Measurements from ENCODE around the gene C19orf38.

C19orf38 gene, protein sequence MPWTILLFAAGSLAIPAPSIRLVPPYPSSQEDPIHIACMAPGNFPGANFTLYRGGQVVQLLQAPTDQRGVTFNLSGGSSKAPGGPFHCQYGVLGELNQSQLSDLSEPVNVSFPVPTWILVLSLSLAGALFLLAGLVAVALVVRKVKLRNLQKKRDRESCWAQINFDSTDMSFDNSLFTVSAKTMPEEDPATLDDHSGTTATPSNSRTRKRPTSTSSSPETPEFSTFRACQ

GRCh38 chr19:10848230-10848856 lies at the start of gene C19orf38:
TSS of gene C19orf38 (plus strand) at chr19:10848415. CDS start at chr19:10848509, 94 bp downstream.
- DNase-seq (ENCODE audit: low read depth): no peak

- peak; percentile 21 for DNase-seq (ENCODE audit: low read depth)
Measured at GRCh38 chr19:10800488-10800887, 47.7 kb upstream of the C19orf38 start.

DNA sequence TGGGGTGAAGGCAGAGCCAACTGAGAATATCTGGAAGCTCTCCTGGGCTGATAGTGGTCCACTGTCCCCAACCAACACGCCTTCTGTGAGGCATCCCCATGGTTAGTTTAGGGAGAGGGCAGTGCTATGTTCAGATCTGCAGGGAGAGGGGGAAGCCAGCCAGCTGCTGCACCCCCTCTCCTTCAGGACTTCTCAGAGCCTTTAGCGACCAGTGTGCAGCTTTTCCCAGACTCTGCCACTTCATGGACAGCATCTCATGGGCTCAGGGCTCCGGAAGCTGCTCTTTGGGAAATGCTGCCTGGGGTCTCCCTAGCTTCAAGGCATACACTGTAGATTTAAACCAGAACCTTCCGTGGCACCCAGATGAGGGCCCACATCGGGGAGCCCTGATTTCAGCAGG lies 45.7 kb upstream of the C19orf38 start:
- no peak for DNase-seq (ENCODE audit: low read depth)

DNA sequence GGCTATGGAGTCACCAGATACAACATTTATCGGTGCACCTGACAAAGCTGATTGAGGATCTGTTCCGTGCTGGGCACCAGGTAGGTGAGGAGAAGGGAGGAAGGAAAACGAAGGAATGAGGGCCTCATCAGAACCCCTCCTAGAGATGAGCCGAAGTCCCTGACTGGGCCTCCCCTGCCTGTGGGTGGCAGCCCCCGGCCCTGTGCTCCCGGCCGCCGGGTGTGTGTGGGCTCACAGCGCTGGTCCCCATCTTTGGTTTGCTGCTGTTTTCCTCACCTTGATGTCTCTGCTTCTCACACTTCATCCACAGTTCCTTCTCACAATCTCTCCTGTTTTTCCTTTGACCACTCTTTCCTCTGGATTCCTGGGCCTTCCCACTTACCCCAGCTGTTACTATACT lies 45.0 kb upstream of the C19orf38 start:
- no peak for DNase-seq (ENCODE audit: low read depth)

GRCh38 chr19:10805065-10805757 lies 43.0 kb upstream of the C19orf38 start:
- DNase-seq (ENCODE audit: low read depth): no peak

DNA sequence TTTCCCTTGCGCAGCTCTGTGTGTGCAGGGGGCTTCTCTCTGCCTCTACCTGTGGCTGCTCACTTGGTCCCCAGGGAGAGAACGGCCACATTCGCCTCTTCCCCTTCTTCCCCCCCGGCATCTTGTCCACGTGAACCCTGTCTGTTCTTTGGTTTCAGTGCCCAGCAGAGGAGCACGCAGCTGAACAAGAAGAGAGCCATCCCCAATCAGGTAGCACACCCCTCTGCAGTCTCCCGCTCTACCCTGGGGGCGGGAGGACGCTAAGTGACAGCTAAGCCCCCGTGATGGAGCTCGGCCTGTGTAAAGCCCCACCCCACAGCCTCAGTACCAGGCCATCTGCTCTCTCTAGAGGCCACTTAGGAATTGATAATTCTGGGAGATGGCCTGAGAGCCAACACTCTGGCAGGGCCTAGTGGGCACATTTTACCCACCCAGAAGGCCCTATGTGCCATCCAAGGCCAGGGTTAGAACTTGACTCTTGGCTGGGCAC lies 42.4 kb upstream of the C19orf38 start:
- no peak for DNase-seq (ENCODE audit: low read depth)

DNA sequence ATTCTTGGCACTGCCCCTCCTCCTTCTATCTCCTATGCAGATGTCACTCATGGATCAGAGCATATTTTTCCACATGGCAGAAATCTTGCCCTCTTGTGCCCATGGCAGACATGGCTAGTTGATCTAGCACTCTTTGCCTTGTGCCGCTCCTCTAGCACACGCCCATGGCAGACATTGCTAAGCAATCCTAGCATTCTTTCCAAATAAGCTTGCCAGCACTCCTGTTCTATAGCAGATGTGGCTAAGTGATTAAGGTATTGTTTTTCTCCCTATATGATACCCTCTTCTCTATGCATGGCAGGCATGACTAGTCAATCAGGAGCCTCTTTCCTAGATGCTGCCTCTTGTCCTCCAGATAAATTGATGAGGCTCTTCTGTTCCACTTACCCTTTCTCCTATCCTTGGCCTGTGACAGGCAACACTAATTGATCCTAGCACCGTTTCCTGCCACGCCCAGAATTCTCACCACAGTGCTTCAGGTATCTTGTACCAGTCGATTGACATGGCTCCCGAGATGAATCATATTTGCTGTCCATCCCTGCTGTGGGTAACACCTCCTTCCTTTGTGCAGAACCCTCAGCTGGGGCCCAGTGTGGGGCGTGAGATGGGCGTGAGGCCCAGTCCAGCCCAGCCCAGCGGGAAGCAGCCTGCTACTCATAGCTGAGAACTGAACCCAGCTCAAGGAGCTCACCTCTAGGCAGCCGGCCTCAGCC lies 39.1 kb upstream of the C19orf38 start:
- DNase-seq (ENCODE audit: low read depth): peak; percentile 74

GRCh38 chr19:10809651-10810285 lies 38.4 kb upstream of the C19orf38 start:
- no peak for DNase-seq (ENCODE audit: low read depth)

- no peak for DNase-seq (ENCODE audit: low read depth)
Measured at GRCh38 chr19:10811391-10812111, 36.7 kb upstream of the C19orf38 start.

GRCh38 chr19:10812196-10812595 lies 36.0 kb upstream of the C19orf38 start:
- DNase-seq (ENCODE audit: low read depth): no peak

DNA sequence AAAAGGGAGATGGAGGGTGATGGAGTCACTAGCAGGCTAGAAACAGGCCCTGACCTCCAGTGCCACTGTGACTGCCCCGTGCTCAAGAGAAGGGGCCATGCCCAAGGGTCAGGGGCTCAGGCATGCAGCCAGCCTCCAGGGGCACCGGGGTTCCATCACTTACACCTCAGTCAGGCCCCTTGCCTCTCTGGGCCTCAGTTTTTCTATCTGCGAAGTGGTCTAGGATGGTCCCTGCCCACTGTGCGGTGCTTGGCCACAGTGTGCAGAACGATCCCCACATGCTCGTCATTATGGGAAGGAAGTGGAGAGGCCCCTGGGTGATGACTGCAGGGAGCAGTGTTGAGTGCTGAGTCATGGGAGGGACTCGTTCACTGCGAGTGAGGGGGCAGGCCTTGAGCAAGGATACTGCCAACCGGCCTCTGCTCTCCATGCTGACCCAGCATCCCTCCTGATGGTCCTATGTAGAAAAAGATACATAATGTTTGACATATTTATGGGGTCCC lies 35.3 kb upstream of the C19orf38 start:
- DNase-seq (ENCODE audit: low read depth): peak; percentile 96

GRCh38 chr19:10815007-10815536 lies 33.1 kb upstream of the C19orf38 start:
- no peak for DNase-seq (ENCODE audit: low read depth)

- peak; percentile 51 for DNase-seq (ENCODE audit: low read depth)
Measured at GRCh38 chr19:10815969-10816644, 32.1 kb upstream of the C19orf38 start.

GRCh38 chr19:10816691-10817090 lies 31.5 kb upstream of the C19orf38 start:
- DNase-seq (ENCODE audit: low read depth): no peak

GRCh38 chr19:10817291-10818038 lies 30.8 kb upstream of the C19orf38 start:
- peak; percentile 95 for DNase-seq (ENCODE audit: low read depth)

GRCh38 chr19:10818301-10819123 lies 29.7 kb upstream of the C19orf38 start:
- DNase-seq (ENCODE audit: low read depth): no peak

- DNase-seq (ENCODE audit: low read depth): no peak
Measured at GRCh38 chr19:10819124-10820060, 28.8 kb upstream of the C19orf38 start.
